ENCODE results near the gene STAT3. TPM values are rescaled to one million over a fixed set of nuclear protein-coding genes. Genes with fewer than 3 reads are reported as not detected.
A peak's percentile ranks its signal among the peaks of the same experiment; 100 is the strongest.

The STAT3 gene
- total RNA-seq, 1 donor from 2014 or later = 181 TPM

- Histone ChIP-seq H3K9me3 (no peaks in the 10 kb centered on the region), H3K36me3 (peaks cover 43 to 52% of the 10 kb centered on the region in 2 donors), H3K27ac (peak overlapping the region; percentile 73 to 80), H3K4me3 (no peak overlapping the region), H3K4me1 (peaks cover 13 to 37% of the 10 kb centered on the region in 2 donors), H3K27me3 (no peaks in the 10 kb centered on the region)
- TF ChIP-seq CTCF (IDR thresholded peaks at IDR 0.05) = no peak
- DNase-seq (ENCODE audit: low spot score in 2 of 2) = peak in 1 of 2 donors; percentile 89
- intact Hi-C loops (cut with DNase I) = loop anchor here (2.0 kb wide), 1 partner anchor 42 kb away; the partner anchor contains the start of gene STAT3
Observed at GRCh38 chr17:42347198-42347597, 41.0 kb downstream of the STAT3 start.

GRCh38 chr17:42346481-42346880, 41.8 kb downstream of the STAT3 start:
- H3K27ac ChIP-seq = peak overlapping the region in 1 of 2 donors; percentile 58
- H3K36me3 ChIP-seq = peaks cover 50 to 59% of the 10 kb centered on the region in 2 donors
- intact Hi-C loops (cut with DNase I) = loop anchor here (2.0 kb wide), 1 partner anchor 42 kb away; the partner anchor contains the start of gene STAT3
- no peak for DNase-seq (ENCODE audit: low spot score in 2 of 2)
- no peak overlapping the region for H3K4me3 ChIP-seq
- no peaks in the 10 kb centered on the region for H3K27me3 ChIP-seq
- TF ChIP-seq CTCF (IDR thresholded peaks at IDR 0.05) = no peak
- H3K4me1 ChIP-seq = peaks cover 13 to 37% of the 10 kb centered on the region in 2 donors
- H3K9me3 ChIP-seq = no peaks in the 10 kb centered on the region

- intact Hi-C loops (cut with DNase I) = loop anchor here (2.0 kb wide), 1 partner anchor 43 kb away; the partner anchor contains the start of gene STAT3
- Histone ChIP-seq H3K4me3 (no peak overlapping the region), H3K9me3 (no peaks in the 10 kb centered on the region), H3K27me3 (no peaks in the 10 kb centered on the region), H3K4me1 (peaks cover 13 to 34% of the 10 kb centered on the region in 2 donors), H3K27ac (peak overlapping the region in 1 of 2 donors; percentile 21), H3K36me3 (peaks cover 55 to 67% of the 10 kb centered on the region in 2 donors)
- TF ChIP-seq CTCF (IDR thresholded peaks at IDR 0.05) = no peak
- no peak for DNase-seq (ENCODE audit: low spot score in 2 of 2)
Observed at GRCh38 chr17:42345396-42346073, 42.7 kb downstream of the STAT3 start.

- intact Hi-C loops (cut with DNase I) = no loop called here
- H3K27me3 ChIP-seq = no peaks in the 10 kb centered on the region
- H3K36me3 ChIP-seq = peaks cover 73 to 80% of the 10 kb centered on the region in 2 donors
- TF ChIP-seq CTCF (IDR thresholded peaks at IDR 0.05) = no peak
- no peaks in the 10 kb centered on the region for H3K9me3 ChIP-seq
- H3K27ac ChIP-seq = peak overlapping the region in 1 of 2 donors; percentile 19
- no peak for DNase-seq (ENCODE audit: low spot score in 2 of 2)
- H3K4me1 ChIP-seq = peaks cover 1 to 8% of the 10 kb centered on the region in 2 donors
- H3K4me3 ChIP-seq = no peak overlapping the region
Observed at GRCh38 chr17:42342242-42343008, 45.8 kb downstream of the STAT3 start.

GRCh38 chr17:42341568-42341967, 46.7 kb downstream of the STAT3 start:
- DNase-seq (ENCODE audit: low spot score in 2 of 2) = no peak
- peaks cover 78 to 88% of the 10 kb centered on the region in 2 donors for H3K36me3 ChIP-seq
- intact Hi-C loops (cut with DNase I) = no loop called here
- no peaks in the 10 kb centered on the region for H3K27me3 ChIP-seq
- no peak overlapping the region for H3K27ac ChIP-seq
- TF ChIP-seq CTCF (IDR thresholded peaks at IDR 0.05) = no peak
- no peaks in the 10 kb centered on the region for H3K9me3 ChIP-seq
- H3K4me1 ChIP-seq = peaks cover 0 to 2% of the 10 kb centered on the region in 2 donors
- H3K4me3 ChIP-seq = no peak overlapping the region
